ENCODE data around the gene PIK3C2B.

Gene PIK3C2B

GRCh38 chr1:204453141-204453772 is 41.3 kb downstream of the PIK3C2B start:
- peak overlapping the region; percentile 29; the same call in 1 of the 2 replicates for H3K4me3 ChIP-seq (ENCODE audit: low read depth, low read length)
- peak; percentile 90 for DNase-seq (ENCODE audit: low read depth)
- no peak for TF ChIP-seq CTCF (IDR thresholded peaks at IDR 0.05; ENCODE audit: insufficient read depth, low read depth, low read length, missing control alignments)

- TF ChIP-seq CTCF (IDR thresholded peaks at IDR 0.05; ENCODE audit: insufficient read depth, low read depth, low read length, missing control alignments), result no peak
- DNase-seq (ENCODE audit: low read depth), result peak; percentile 38
- no peak overlapping the region for H3K4me3 ChIP-seq (ENCODE audit: low read depth, low read length)
Observed at GRCh38 chr1:204451352-204452124, 43.1 kb downstream of the PIK3C2B start.

- TF ChIP-seq CTCF (IDR thresholded peaks at IDR 0.05; ENCODE audit: insufficient read depth, low read depth, low read length, missing control alignments), result no peak
- DNase-seq (ENCODE audit: low read depth), result no peak
- no peak overlapping the region for H3K4me3 ChIP-seq (ENCODE audit: low read depth, low read length)
Observed at GRCh38 chr1:204450461-204451257, 43.9 kb downstream of the PIK3C2B start.

GRCh38 chr1:204449678-204450280 is 44.8 kb downstream of the PIK3C2B start:
- no peak overlapping the region for H3K4me3 ChIP-seq (ENCODE audit: low read depth, low read length)
- TF ChIP-seq CTCF (IDR thresholded peaks at IDR 0.05; ENCODE audit: insufficient read depth, low read depth, low read length, missing control alignments), result no peak
- DNase-seq (ENCODE audit: low read depth), result no peak

GRCh38 chr1:204448991-204449677 is 45.5 kb downstream of the PIK3C2B start:
- TF ChIP-seq CTCF (IDR thresholded peaks at IDR 0.05; ENCODE audit: insufficient read depth, low read depth, low read length, missing control alignments), result no peak
- no peak overlapping the region for H3K4me3 ChIP-seq (ENCODE audit: low read depth, low read length)
- no peak for DNase-seq (ENCODE audit: low read depth)

GRCh38 chr1:204448344-204448964 is 46.2 kb downstream of the PIK3C2B start:
- DNase-seq (ENCODE audit: low read depth), result peak; percentile 41
- no peak for TF ChIP-seq CTCF (IDR thresholded peaks at IDR 0.05; ENCODE audit: insufficient read depth, low read depth, low read length, missing control alignments)
- no peak overlapping the region for H3K4me3 ChIP-seq (ENCODE audit: low read depth, low read length)

Measured in GM12865 (cell line).